Retinal pigment epithelial cell (primary cell): ENCODE measurements around the gene THAP5.

Experiments used
- DNase-seq: peaks from one replicate; pipeline ENCODE4 v3.0.0-alpha.2; 2010; ENCODE audit warnings: low read depth
- H3K4me3 ChIP-seq: 2 replicates; pipeline ENCODE4 v1.5.1; 2011; ENCODE audit warnings: mild to moderate bottlenecking, low read length, control low read depth, moderate library complexity
- CTCF ChIP-seq: conservative IDR thresholded peaks from 2 replicates; pipeline ENCODE4 v1.5.1; 2011; ENCODE audit warnings: low read depth, low read length, control low read depth, inconsistent platforms

THAP5 gene

GRCh38 chr7:108517951-108518350, 51.6 kb downstream of the THAP5 start:
- no peak for TF ChIP-seq CTCF
- H3K4me3 ChIP-seq: no peak overlapping the region
- no peak for DNase-seq

GRCh38 chr7:108515630-108516029, 53.9 kb downstream of the THAP5 start:
- no peak for DNase-seq
- no peak for TF ChIP-seq CTCF

GRCh38 chr7:108515013-108515412, 54.5 kb downstream of the THAP5 start:
- no peak for TF ChIP-seq CTCF
- no peak for DNase-seq
- no peak overlapping the region for H3K4me3 ChIP-seq

More at GRCh38 chr7:108515630-108516029, 53.9 kb downstream of the THAP5 start:
- no peak overlapping the region for H3K4me3 ChIP-seq
